ENCODE results near the gene CEP170B.

DNA sequence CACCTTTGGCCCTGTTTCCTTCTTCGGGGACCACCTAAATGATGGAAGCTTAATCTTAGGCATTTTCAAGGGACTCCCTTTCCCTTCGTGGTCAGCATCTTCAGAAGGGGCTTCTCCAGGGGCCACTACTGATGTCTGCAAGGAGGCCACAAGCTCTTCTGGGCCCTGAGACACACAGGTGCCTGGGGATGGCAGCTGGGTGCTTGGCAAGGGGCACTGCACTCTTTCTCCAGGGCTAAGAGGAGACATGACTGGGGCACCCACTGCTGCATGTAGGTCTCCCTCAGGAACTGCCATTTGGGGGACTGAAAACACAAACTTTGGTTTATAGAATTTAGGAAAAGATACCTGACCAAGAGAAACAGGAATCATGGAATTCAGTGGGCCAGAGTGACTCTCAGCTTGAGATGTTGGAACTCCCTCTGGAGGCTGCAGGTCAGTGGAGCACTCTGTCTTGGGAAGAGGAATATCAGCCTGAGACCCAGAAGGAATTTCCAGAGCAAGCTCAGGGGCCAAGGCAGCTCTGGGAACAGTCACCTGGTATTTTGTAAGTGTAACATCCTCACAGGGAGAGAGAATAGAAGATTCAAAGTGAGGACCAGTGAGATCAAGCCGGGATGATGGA, 75.6 kb downstream of the CEP170B start:
- TF ChIP-seq, protein P1, sequence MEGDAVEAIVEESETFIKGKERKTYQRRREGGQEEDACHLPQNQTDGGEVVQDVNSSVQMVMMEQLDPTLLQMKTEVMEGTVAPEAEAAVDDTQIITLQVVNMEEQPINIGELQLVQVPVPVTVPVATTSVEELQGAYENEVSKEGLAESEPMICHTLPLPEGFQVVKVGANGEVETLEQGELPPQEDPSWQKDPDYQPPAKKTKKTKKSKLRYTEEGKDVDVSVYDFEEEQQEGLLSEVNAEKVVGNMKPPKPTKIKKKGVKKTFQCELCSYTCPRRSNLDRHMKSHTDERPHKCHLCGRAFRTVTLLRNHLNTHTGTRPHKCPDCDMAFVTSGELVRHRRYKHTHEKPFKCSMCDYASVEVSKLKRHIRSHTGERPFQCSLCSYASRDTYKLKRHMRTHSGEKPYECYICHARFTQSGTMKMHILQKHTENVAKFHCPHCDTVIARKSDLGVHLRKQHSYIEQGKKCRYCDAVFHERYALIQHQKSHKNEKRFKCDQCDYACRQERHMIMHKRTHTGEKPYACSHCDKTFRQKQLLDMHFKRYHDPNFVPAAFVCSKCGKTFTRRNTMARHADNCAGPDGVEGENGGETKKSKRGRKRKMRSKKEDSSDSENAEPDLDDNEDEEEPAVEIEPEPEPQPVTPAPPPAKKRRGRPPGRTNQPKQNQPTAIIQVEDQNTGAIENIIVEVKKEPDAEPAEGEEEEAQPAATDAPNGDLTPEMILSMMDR (IDR thresholded peaks at IDR 0.05) = no peak
- TF ChIP-seq POLR2A (IDR thresholded peaks at IDR 0.05) = no peak
